H1 (cell line): ENCODE results near the gene PROSER3.

Experiments used
- CREB1 ChIP-seq: IDR thresholded peaks from 2 replicates; pipeline ENCODE4 v1.6.1; 2012; ENCODE audit warnings: inconsistent platforms
- EP300 ChIP-seq, 2 experiments: IDR thresholded peaks; 1 replicate in 1 of 2; 2 replicates in 1 of 2; pipeline ENCODE4 v1.6.1; 2011 to 2012; ENCODE audit warnings: low read depth in 2 of 2, low read length in 2 of 2, mild to moderate bottlenecking in 2 of 2, borderline replicate concordance in 1 of 2, inconsistent platforms in 1 of 2, moderate library complexity in 1 of 2
- NANOG ChIP-seq: IDR thresholded peaks from 2 replicates; pipeline ENCODE4 v1.6.1; 2011; ENCODE audit warnings: low read length, low read depth, mild to moderate bottlenecking, inconsistent platforms; ENCODE audit not compliant: insufficient read depth, poor library complexity, severe bottlenecking
- PHF8 ChIP-seq: fragments of 200-600 bp; sonication (generic); conservative IDR thresholded peaks from 2 replicates; pipeline ENCODE4 v1.7.1; 2012; ENCODE audit warnings: low read depth, mild to moderate bottlenecking, inconsistent platforms, low read length, moderate library complexity
- POLR2A ChIP-seq, 2 experiments: IDR thresholded peaks; 1 replicate in 1 of 2; 2 replicates in 1 of 2; pipeline ENCODE4 v1.6.1; 2011; ENCODE audit warnings: low read depth in 2 of 2, low read length in 2 of 2, mild to moderate bottlenecking in 2 of 2; ENCODE audit errors: control extremely low read depth in 1 of 2
- POLR2AphosphoS5 ChIP-seq: IDR thresholded peaks from 2 replicates; pipeline ENCODE4 v1.6.1; 2011; ENCODE audit warnings: low read depth, low read length
- SIN3A ChIP-seq, 2 experiments: IDR thresholded peaks in 1 of 2; conservative IDR thresholded peaks in 1 of 2; 2 replicates each; pipeline ENCODE4 v1.6.1; 2011 to 2012; ENCODE audit warnings: low read length in 2 of 2, improper control_type of control experiment in 1 of 2, low read depth in 1 of 2, mild to moderate bottlenecking in 1 of 2
- USF2 ChIP-seq: IDR thresholded peaks from 2 replicates; pipeline ENCODE4 v1.6.1; 2011; ENCODE audit warnings: low read length, improper control_type of control experiment
- TF ChIP-seq, protein P1 (sequence below), 3 experiments: IDR thresholded peaks; 1 replicate in 2 of 3; 2 replicates in 1 of 3; pipeline versions ENCODE4 v1.5.1 to v1.6.1; 2011; ENCODE audit warnings: low read length in 3 of 3, mild to moderate bottlenecking in 3 of 3, inconsistent platforms in 2 of 3, low read depth in 1 of 3, moderate library complexity in 1 of 3; ENCODE audit not compliant: insufficient read depth in 1 of 3; ENCODE audit errors: control extremely low read depth in 1 of 3

DNA sequence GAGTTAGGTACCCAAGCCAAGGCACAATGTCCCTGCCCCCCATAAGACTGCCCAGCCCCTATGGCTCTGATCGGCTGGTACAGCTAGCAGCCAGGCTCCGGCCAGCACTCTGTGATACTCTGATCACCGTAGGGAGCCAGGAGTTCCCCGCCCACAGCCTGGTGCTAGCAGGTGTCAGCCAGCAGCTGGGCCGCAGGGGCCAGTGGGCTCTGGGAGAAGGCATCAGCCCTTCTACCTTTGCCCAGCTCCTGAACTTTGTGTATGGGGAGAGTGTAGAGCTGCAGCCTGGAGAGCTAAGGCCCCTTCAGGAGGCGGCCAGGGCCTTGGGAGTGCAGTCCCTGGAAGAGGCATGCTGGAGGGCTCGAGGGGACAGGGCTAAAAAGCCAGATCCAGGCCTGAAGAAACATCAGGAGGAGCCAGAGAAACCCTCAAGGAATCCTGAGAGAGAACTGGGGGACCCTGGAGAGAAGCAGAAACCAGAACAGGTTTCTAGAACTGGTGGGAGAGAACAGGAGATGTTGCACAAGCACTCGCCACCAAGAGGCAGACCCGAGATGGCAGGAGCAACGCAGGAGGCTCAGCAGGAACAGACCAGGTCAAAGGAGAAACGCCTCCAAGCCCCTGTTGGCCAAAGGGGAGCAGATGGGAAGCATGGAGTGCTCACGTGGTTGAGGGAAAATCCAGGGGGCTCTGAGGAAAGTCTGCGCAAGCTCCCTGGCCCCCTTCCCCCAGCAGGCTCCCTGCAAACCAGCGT lies 43.2 kb upstream of the PROSER3 start:
- TF ChIP-seq EP300 (IDR thresholded peaks at IDR 0.05; ENCODE audit: borderline replicate concordance in 1 of 2, low read depth in 2 of 2, low read length in 2 of 2) (no peak), CREB1 (no peak), NANOG (no peak), SIN3A (conservative IDR thresholded peaks at IDR 0.05 in 1 of 2, IDR thresholded peaks at IDR 0.05 in 1 of 2; ENCODE audit: low read depth in 1 of 2, low read length in 2 of 2) (no peak), USF2 (no peak), PHF8 (no peak), POLR2A (IDR thresholded peaks at IDR 0.05; ENCODE audit: control extremely low read depth in 1 of 2, low read depth in 2 of 2, low read length in 2 of 2) (no peak), POLR2AphosphoS5 (no peak)
- TF ChIP-seq, protein P1, sequence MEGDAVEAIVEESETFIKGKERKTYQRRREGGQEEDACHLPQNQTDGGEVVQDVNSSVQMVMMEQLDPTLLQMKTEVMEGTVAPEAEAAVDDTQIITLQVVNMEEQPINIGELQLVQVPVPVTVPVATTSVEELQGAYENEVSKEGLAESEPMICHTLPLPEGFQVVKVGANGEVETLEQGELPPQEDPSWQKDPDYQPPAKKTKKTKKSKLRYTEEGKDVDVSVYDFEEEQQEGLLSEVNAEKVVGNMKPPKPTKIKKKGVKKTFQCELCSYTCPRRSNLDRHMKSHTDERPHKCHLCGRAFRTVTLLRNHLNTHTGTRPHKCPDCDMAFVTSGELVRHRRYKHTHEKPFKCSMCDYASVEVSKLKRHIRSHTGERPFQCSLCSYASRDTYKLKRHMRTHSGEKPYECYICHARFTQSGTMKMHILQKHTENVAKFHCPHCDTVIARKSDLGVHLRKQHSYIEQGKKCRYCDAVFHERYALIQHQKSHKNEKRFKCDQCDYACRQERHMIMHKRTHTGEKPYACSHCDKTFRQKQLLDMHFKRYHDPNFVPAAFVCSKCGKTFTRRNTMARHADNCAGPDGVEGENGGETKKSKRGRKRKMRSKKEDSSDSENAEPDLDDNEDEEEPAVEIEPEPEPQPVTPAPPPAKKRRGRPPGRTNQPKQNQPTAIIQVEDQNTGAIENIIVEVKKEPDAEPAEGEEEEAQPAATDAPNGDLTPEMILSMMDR (IDR thresholded peaks at IDR 0.05; ENCODE audit: control extremely low read depth in 1 of 3, insufficient read depth in 1 of 3, low read depth in 1 of 3, low read length in 3 of 3), result peak; percentile 34 to 45 (median 45)
